GM23338 (cell line): ENCODE results near the gene STK32C. TPM values are rescaled to one million over a fixed set of nuclear protein-coding genes. Genes with fewer than 3 reads are reported as not detected.

ENCODE experiments used
- ATAC-seq: fragments of 200-7000 bp; cut with Tn5 transposase; 3 replicates; pipeline ENCODE4 v1.9.1; 2020
- DNase-seq: peaks from one replicate; pipeline ENCODE4 v3.0.0-alpha.2; 2015; ENCODE audit warnings: low spot score
- H2AFZ ChIP-seq: fragments of 200-600 bp; sonication (generic); 2 replicates; pipeline ENCODE4 v1.8.0; 2016; ENCODE audit warnings: antibody characterized with exemption, mild to moderate bottlenecking, moderate library complexity
- H3F3A ChIP-seq: fragments of 200-600 bp; sonication (generic); replicated peaks from 2 replicates; pipeline ENCODE4 v1.8.0; 2017; ENCODE audit warnings: antibody characterized with exemption, mixed run types, low read depth
- H3K27ac ChIP-seq: fragments of 200-600 bp; sonication (generic); 2 replicates; pipeline ENCODE4 v1.6.1; 2016; ENCODE audit warnings: low read depth
- H3K27me3 ChIP-seq: fragments of 200-600 bp; sonication (generic); 2 replicates; pipeline ENCODE4 v1.8.0; 2016; ENCODE audit warnings: mild to moderate bottlenecking, mixed run types, moderate library complexity; ENCODE audit not compliant: insufficient read depth
- H3K36me3 ChIP-seq: fragments of 200-600 bp; sonication (generic); 2 replicates; pipeline ENCODE4 v1.8.0; 2016; ENCODE audit warnings: mild to moderate bottlenecking; ENCODE audit not compliant: insufficient read depth
- H3K4me1 ChIP-seq: fragments of 200-600 bp; sonication (generic); 2 replicates; pipeline ENCODE4 v1.8.0; 2016; ENCODE audit warnings: mild to moderate bottlenecking, moderate library complexity; ENCODE audit not compliant: insufficient read depth
- H3K4me2 ChIP-seq: fragments of 200-600 bp; sonication (generic); 2 replicates; pipeline ENCODE4 v1.7.1; 2017; ENCODE audit warnings: mixed run types
- H3K4me3 ChIP-seq: fragments of 200-600 bp; sonication (generic); 2 replicates; pipeline ENCODE4 v1.6.1; 2016; ENCODE audit warnings: mixed run types
- H3K79me2 ChIP-seq: fragments of 200-600 bp; sonication (generic); replicated peaks from 2 replicates; pipeline ENCODE4 v1.8.0; 2017; ENCODE audit warnings: mild to moderate bottlenecking; ENCODE audit not compliant: insufficient read depth
- H3K9me2 ChIP-seq: fragments of 200-600 bp; sonication (generic); 2 replicates; pipeline ENCODE4 v1.8.0; 2017; ENCODE audit not compliant: insufficient read depth
- H4K20me1 ChIP-seq: fragments of 200-600 bp; sonication (generic); replicated peaks from 2 replicates; pipeline ENCODE4 v1.8.0; 2017; ENCODE audit warnings: mild to moderate bottlenecking; ENCODE audit not compliant: insufficient read depth
- H3K27ac Mint-ChIP-seq: 2 replicates; pipeline ENCODE4 v1.8.0; 2020; ENCODE audit warnings: inconsistent platforms, mild to moderate bottlenecking, moderate library complexity, mixed read lengths
- H3K27me3 Mint-ChIP-seq: 3 replicates; pipeline ENCODE4 v1.8.0; 2022; ENCODE audit warnings: low read depth, mild to moderate bottlenecking, moderate library complexity, mixed read lengths, inconsistent platforms; ENCODE audit not compliant: insufficient read depth, poor library complexity
- H3K36me3 Mint-ChIP-seq: 3 replicates; pipeline ENCODE4 v1.8.0; 2021; ENCODE audit warnings: low read depth, mild to moderate bottlenecking, inconsistent platforms, moderate library complexity, mixed read lengths
- H3K4me1 Mint-ChIP-seq: 3 replicates; pipeline ENCODE4 v1.8.0; 2020; ENCODE audit warnings: mild to moderate bottlenecking, inconsistent platforms, mixed read lengths
- H3K4me3 Mint-ChIP-seq: 3 replicates; pipeline ENCODE4 v1.8.0; 2021; ENCODE audit warnings: moderate library complexity, mild to moderate bottlenecking, inconsistent platforms, mixed read lengths
- H3K9me3 Mint-ChIP-seq: 3 replicates; pipeline ENCODE4 v1.8.0; 2020; ENCODE audit warnings: moderate library complexity, mild to moderate bottlenecking, inconsistent platforms, mixed read lengths
- CREB1 ChIP-seq: fragments of 250-450 bp; sonication (Bioruptor Pico); IDR thresholded peaks from 2 replicates; pipeline ENCODE4 v1.5.0; 2020; ENCODE audit warnings: low read depth, mild to moderate bottlenecking, moderate library complexity
- CTCF ChIP-seq, 2 experiments: fragments of 200-600 bp in 1 of 2; sonication (generic) in 1 of 2; conservative IDR thresholded peaks; 2 replicates each; pipeline versions ENCODE4 v1.5.1 to v1.6.1; 2016 to 2017; ENCODE audit warnings: antibody characterized with exemption in 2 of 2, low read depth in 2 of 2, mild to moderate bottlenecking in 2 of 2, moderate library complexity in 1 of 2
- ETS1 ChIP-seq: IDR thresholded peaks from 2 replicates; pipeline ENCODE4 v1.6.1; 2016; ENCODE audit warnings: antibody characterized with exemption
- EZH2phosphoT487 ChIP-seq: fragments of 200-600 bp; sonication (generic); IDR thresholded peaks from one replicate; pipeline ENCODE4 v1.8.1; 2018; ENCODE audit warnings: antibody characterized with exemption; ENCODE audit not compliant: unreplicated experiment
- NANOG ChIP-seq: IDR thresholded peaks from 2 replicates; pipeline ENCODE4 v1.6.1; 2016; ENCODE audit warnings: antibody characterized with exemption, borderline replicate concordance
- POLR2AphosphoS5 ChIP-seq: IDR thresholded peaks from 2 replicates; pipeline ENCODE4 v1.6.1; 2016; ENCODE audit warnings: antibody characterized with exemption, low read depth
- REST ChIP-seq: IDR thresholded peaks from one replicate; pipeline ENCODE4 v1.6.1; 2018; ENCODE audit warnings: antibody characterized with exemption; ENCODE audit not compliant: unreplicated experiment
- ZNF114 ChIP-seq: fragments of 250-450 bp; sonication (Bioruptor Pico); IDR thresholded peaks from 2 replicates; pipeline ENCODE4 v1.5.0; 2020; ENCODE audit warnings: mild to moderate bottlenecking, moderate library complexity
- ZNF331 ChIP-seq: fragments of 250-450 bp; sonication (Bioruptor Pico); IDR thresholded peaks from 2 replicates; pipeline ENCODE4 v1.5.0; 2020; ENCODE audit warnings: low read depth, mild to moderate bottlenecking, moderate library complexity
- ZNF462 ChIP-seq: fragments of 250-450 bp; sonication (Bioruptor Pico); IDR thresholded peaks from 2 replicates; pipeline ENCODE4 v1.5.0; 2020; ENCODE audit warnings: mild to moderate bottlenecking, moderate library complexity
- polyA plus RNA-seq: library from polyadenylated mRNA; unstranded; fragments of >200 nt; fragmentation: Nextera tagmentation; extraction: Ambion mirVana; gene quantifications from 2 replicates; pipeline ENCODE4 v1.2.1, GENCODE V29; 2016
- total RNA-seq: library from RNA; depleted of rRNA; stranded (reverse); fragments of >200 nt; shearing (Covaris generic); gene quantifications from 2 replicates; pipeline ENCODE4 v1.2.3, GENCODE V29; 2014

The STK32C gene
- total and polyA plus RNA-seq, 2 experiments from 2014 or later: 10.2 to 20.5 TPM

- TF ChIP-seq ETS1 (no peak), REST (no peak), ZNF114 (CRISPR knock-in tag) (no peak), ZNF331 (no peak), CTCF (conservative IDR thresholded peaks at IDR 0.05; ENCODE audit: low read depth in 2 of 2) (no peak), EZH2phosphoT487 (no peak), NANOG (no peak)
Observed at GRCh38 chr10:132210766-132211165, 97.0 kb downstream of the STK32C start (continued).

- Histone ChIP-seq H4K20me1 (no peaks in the 10 kb centered on the region), H3F3A (no peaks in the 10 kb centered on the region), H3K4me3 (no peak overlapping the region), H3K27me3 (no peaks in the 10 kb centered on the region), H3K4me2 (no peak overlapping the region), H2AFZ (no peak overlapping the region), H3K9me2 (no peaks in the 10 kb centered on the region), H3K79me2 (no peaks in the 10 kb centered on the region), H3K36me3 (no peaks in the 10 kb centered on the region), H3K27ac (no peak overlapping the region), H3K4me1 (no peaks in the 10 kb centered on the region)
- Mint-ChIP-seq H3K4me3 (no peak overlapping the region), H3K9me3 (peaks cover 14% of the 10 kb centered on the region), H3K27me3 (peaks cover 4% of the 10 kb centered on the region), H3K36me3 (peaks cover 7% of the 10 kb centered on the region; the same call in 2 of the 3 replicates), H3K4me1 (no peaks in the 10 kb centered on the region), H3K27ac (no peak overlapping the region)
- no peak for DNase-seq
- ATAC-seq: no peak
- TF ChIP-seq EZH2phosphoT487 (no peak), CTCF (conservative IDR thresholded peaks at IDR 0.05; ENCODE audit: low read depth in 2 of 2) (no peak), ZNF462 (CRISPR knock-in tag) (no peak), CREB1 (CRISPR knock-in tag) (no peak), POLR2AphosphoS5 (no peak)
Observed at GRCh38 chr10:132209978-132210530, 97.7 kb downstream of the STK32C start.
